ENCODE data around the gene ABCG5.

ABCG5 gene

DNA sequence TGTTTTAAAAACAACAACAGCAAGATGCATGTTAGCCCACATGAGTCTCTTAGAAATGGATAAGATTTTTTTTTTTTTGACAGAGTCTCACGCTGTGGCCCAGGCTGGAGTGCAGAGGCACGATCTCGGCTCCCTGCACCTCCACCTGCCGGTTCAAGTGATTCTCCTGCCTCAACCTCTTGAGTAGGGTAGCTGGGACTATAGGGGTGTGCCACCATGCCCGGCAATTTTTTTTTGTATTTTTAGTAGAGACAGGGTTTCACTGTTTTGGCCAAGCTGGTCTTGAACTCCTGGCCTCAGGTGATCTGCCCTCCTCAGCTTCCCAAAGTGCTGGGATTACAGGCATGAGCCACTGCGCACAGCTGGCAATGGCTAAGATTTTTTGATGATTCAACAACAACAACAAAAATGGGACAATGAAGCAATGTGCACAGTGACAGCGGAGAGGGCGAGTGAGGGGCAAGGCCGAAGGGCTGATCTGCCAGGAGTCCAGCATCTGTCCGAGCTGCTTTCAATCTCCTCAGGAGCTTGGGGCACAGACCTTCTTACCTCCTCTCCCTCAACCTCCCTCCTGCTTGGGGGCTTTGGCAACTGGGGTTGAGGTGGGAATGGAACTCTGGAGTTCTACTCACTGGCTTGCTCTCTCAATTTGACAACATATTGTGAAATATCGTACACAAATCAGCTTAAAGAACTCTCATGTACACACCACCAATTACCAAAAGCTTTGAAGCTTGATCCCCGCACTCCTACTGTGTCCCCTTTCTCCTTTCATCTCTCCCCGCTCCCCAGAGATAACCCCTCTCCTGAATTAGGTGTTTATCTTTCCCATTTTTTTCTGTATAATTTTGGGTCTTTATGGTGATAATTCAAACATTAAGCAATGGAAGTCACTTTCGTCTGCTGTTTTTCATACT is 3.6 kb upstream of the ABCG5 start:
- DNase-seq: no peak

GRCh38 chr2:43840965-43841364 is 2.3 kb upstream of the ABCG5 start:
- no peak for DNase-seq

DNA sequence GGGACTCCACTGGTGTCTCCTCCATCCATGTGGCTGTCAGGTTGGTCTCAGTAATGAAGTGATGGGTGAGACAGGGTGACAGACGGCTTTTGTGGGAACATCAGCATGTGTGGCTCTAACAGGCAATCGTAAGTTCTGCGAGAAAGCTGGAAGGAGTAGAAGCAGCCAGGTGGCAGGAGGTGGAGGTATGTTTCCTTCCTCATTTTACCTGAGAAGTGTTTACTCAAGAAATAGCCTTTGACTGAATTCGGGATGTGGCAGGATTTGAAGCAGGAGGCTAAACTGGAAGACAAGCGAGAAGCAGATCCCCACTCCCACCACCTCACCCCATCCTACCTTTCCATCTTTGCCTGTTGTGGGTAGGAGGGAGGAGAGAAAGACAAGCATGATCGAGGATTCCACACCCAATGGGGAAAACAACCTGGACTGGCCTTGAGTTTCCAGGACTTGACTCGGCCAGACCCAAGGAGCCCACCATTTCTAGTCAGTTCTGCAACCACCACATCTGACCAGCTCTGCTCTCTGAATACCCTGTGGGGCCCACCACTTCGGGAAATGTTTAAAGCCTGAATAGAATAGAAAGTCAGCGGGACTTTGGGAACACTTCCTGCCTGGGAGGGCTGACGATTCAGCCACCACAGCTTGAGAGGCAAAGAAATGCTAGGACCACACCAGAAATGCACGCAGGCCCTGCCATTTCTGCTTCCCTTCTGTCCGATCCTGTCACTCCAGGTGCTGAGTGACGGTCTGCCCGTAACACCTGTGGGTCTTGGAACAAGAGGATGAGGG is 1.3 kb upstream of the ABCG5 start:
- DNase-seq: no peak

DNA sequence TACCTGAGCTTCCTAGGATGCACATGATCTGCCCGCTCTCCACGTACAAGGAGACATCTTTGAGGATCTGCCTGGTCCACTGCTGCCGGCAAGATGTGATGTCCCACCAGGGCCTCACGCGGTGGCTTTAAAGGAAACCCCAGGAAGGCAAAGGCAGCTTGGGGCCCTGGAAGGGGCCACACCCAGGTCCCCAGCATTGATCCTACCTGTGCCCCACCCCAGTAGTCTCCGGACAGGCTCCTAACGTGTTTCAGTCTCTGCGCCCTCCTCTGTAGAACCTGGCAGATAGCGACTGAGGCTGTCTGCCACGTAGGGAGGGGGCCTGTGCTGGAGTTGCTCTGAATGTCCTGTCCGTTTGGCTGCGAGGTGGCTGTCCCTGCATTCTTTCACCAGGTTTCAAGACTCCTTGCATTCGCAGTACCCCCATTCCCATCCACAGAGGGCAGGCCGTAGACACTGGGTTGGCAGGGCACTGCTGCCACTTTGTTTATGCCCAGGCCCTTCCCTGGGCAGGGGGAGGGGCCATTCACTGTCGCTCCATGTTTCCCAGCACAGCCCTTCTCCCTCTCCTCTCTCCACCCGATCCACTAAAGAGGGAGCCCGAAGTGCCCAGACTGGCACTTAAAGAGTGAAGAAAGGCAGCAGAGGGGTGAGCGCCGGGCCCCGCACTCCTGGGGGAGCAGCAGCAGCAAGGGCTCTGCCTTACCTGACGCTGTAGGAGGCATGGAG is 644 bp downstream of the ABCG5 start:
- DNase-seq: no peak

GRCh38 chr2:43837033-43837432 is 1.6 kb downstream of the ABCG5 start:
- DNase-seq: no peak

- DNase-seq: no peak
These were observed 6.2 kb downstream of the ABCG5 start for GRCh38 chr2:43832457-43832856.

- DNase-seq: peak in 1 of 2 experiments; percentile 60
These were observed 6.9 kb downstream of the ABCG5 start for GRCh38 chr2:43831543-43832294.

GRCh38 chr2:43826305-43827250 is 12.1 kb downstream of the ABCG5 start:
- peak in 1 of 2 experiments; percentile 43 for DNase-seq

DNA sequence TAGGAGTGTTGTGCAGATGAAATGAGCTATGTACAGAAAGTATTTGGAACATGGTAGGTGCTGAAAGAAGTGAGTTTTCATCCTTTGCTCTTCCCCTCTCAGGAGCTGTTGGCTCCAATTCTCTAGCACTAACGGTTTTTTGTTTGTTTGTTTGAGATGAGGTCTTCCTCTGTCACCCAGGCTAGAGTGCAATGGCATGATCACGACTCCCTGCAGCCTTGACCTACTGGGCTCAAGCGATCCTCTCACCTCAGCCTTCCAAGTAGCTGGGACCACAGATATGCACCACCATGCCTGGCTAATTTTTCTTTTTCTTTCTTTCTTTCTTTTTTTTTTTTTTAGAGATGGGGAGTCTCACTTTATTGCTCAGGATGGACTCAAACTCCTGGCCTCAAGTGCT is 12.8 kb downstream of the ABCG5 start:
- no peak for DNase-seq

DNA sequence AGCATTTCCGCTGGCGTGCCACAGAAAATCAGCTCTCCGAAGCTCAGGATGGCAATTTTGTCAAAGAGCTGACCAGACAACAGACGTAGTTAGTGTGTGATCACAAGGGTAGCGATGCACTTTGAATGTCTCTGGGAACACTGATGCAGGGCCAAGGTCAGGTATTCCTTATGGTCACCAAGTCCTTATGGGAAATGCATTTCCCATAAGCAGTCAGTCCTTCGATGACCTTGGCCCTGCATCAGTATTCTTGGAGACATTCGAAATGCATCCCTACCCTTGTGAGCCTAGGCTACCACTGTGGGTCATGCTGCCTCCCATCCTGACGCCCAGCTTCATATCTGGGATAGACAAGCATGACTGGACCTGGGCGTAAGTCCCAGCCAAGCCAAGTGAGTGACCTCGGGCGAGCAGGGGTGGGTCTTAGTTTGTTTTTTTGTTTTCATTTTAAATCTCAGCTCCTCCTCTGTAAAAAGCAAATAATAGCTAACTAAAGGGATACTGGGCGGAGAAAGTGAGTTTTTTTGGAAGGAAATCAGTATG is 13.6 kb downstream of the ABCG5 start:
- DNase-seq: no peak

- no peak for DNase-seq
These were observed 14.1 kb downstream of the ABCG5 start for GRCh38 chr2:43824512-43824911.

GRCh38 chr2:43823751-43824150 is 14.9 kb downstream of the ABCG5 start:
- DNase-seq: no peak

DNA sequence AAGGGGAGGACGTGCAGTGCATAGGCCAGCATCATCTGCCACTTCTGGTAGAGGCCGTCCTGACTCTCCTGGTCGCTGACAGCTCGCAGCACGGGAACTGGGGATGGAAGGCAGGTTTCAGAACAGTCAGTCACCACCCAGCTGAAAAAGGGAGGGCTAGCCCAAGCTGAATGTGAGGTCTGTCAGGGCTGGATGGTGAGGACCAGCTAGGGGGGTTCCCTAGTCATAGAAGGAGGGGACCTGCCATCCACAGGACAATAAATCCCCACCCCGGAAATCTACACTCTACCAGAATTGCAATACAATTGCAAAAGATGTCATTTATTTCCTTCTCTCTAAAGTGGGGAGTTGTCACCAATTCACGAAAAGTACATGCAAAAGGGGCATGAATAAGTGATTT is 15.8 kb downstream of the ABCG5 start:
- no peak for DNase-seq

DNA sequence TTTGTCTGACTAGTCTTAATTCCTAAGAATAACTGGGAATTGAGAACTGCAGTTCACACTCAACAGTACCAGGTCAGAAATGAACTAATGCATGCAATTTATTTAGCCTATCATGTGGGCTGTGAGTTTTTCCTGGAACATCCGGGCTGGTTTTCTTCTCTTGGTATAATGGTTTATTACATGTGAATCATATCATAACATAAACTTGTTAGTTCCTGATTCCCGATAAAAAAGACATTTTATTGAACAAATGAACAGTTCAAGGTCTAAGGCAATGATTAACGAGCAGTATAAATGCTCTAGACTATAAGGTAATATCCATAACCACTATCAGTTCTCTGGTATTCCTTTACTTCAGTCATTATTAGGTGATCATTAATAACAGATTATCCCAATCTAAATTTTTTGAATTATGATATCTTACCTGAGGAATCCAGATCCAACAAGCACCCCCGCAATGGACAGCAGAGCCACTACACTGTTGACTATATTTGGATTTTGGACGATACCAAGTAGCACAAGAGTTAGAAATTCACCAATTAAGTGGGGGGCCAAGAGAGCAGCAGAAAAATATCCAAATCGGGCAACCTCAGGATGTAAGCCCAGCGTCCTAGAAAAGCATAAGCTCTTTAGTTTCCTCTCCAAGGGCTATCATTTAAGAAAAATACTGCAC is 19.0 kb downstream of the ABCG5 start:
- DNase-seq: no peak

DNA sequence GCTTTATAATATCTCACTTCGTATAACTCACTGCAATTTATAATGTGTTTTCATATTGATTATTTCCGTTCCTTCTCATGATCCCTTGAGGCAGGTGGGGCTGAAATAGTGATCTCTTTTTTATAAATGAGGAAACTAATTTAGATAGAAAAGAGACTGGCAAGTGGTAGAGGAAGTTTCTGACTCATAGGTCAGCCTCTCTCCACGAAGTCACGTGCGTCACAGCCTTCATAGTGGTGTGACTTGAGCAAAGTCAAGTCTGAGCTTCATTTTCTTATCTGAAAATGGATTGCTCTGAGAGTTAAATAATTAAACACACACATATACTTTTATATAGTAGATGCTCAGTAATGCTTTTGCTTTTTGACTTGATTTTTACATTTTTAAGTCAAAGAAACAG is 19.9 kb downstream of the ABCG5 start:
- DNase-seq: no peak

GRCh38 chr2:43814711-43815110 is 23.9 kb downstream of the ABCG5 start:
- DNase-seq: no peak

GRCh38 chr2:43812947-43813346 is 25.7 kb downstream of the ABCG5 start:
- no peak for DNase-seq

- DNase-seq: no peak
These were observed 26.6 kb downstream of the ABCG5 start for GRCh38 chr2:43812006-43812405.

DNA sequence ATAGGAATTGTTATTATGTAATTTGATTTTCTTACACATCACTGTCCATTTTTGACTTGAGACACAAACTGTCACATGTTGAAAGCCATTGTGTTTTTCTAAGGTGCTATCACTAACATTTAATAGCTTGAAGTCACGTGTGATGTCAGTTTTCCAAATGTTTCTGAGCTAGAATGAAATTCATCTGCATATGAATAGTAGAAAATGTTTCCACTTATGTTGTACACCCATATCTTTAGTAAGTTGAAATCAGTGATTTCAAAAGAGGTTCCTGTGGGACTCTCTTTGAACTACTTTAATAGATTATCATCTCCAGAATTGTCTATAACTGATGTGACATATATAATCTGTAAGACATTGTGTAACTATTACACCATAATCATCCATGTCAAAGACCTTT is 27.8 kb downstream of the ABCG5 start:
- no peak for DNase-seq

GRCh38 chr2:43810452-43810851 is 28.2 kb downstream of the ABCG5 start:
- no peak for DNase-seq

DNA sequence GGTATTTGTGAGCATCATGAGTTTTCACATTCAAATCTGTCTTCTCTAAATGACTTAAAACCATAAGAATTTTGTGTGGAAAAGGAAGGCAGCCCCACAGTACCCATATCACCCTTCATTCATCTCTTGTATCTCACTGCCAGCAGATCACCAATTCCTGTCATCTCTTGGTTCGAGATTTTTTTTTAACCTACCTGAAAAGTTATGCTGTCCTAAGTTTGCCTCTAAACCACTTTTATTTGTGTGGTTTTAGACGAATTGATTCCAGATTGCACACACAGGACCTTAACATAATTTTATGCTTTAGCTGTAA is 32.0 kb downstream of the ABCG5 start:
- no peak for DNase-seq

Measured in NCI-H524 (cell line).